Stimulated activated CD8-positive, alpha-beta memory T cell treated with anti-CD3 and anti-CD28 coated beads, Interleukin-15, amount 100 ng/mL, for 48 hours (primary cell): ENCODE measurements around the gene PECR.

ENCODE experiments used
- DNase-seq, 2 donors: peaks; one replicate each; pipeline ENCODE4 v3.0.0-alpha.2; 2020; ENCODE audit warnings: low read depth in 2 of 2

PECR gene

GRCh38 chr2:216071111-216071851, 10.3 kb downstream of the PECR start:
- no peak for DNase-seq

DNA sequence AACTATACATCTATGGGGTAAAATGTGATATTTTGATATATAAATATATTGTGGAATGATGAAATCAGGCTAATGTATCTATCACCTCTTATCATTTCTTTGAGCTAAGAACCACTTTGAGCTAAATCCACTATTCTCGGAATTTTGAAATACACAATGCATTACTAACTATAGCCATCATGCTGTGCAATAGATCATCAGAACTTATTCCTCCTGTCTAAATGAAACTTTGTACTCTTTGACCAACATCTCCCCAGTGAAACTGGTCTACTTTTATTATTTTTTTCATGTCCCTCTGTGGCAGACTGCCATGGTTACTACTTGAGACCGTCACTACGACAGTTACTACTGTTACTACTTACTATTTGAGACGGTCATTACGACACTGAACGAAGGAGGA, 11.4 kb downstream of the PECR start:
- DNase-seq = no peak

DNA sequence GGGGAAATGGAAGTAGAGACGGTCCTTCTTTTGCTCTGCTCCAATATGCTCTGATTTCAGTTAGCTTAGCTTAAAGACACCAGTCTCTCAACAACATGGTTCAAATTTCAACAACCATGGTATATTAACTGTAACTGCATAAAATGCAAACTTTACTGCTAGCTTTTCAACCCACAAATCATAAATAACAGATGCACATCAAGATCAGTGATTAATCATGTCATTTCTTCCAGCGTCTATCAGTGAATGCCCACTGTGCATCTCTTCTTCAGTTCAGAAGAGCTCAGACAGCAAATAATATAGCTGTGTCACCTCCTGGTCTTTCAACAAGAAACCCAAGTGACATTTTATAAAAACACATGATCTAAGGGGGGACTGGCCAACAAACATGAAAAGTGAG, 12.6 kb downstream of the PECR start:
- no peak for DNase-seq

DNA sequence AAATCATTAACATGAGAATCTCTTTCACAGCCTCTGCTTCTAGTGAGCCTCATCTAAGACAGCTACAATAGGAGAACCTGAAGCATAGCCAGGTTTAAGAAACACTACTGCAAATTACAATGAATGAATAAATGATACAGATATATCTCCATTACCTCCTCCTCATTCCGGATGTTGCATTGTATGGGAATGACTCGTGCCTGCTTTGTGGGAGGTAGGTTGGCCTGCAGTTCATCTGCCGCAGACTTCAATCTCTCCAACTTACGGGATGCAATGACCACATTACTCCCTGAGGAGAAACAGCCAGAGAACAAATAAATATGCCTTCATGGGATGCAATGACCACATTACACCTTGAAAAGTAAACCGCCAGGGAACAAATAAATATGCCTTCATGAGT, 15.4 kb downstream of the PECR start:
- no peak for DNase-seq

DNA sequence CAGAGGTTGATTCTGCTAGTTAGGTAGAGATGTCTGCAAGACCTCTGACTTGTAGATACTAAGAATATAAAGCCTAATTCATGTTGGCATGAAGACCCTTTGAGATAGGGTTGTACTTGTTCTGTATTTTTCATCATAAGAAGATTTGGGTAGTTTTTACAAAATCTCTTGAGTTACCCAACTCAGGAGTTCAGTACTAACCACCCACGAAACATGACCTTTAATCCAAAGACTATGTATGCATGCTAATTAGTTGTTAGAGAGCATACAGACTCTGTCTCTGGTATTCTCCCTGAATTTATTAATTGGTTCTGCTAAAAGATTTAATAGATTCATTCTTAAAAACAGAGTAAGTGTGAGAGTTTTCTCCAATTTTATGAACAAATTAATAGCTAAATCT, 16.9 kb downstream of the PECR start:
- DNase-seq = no peak

DNA sequence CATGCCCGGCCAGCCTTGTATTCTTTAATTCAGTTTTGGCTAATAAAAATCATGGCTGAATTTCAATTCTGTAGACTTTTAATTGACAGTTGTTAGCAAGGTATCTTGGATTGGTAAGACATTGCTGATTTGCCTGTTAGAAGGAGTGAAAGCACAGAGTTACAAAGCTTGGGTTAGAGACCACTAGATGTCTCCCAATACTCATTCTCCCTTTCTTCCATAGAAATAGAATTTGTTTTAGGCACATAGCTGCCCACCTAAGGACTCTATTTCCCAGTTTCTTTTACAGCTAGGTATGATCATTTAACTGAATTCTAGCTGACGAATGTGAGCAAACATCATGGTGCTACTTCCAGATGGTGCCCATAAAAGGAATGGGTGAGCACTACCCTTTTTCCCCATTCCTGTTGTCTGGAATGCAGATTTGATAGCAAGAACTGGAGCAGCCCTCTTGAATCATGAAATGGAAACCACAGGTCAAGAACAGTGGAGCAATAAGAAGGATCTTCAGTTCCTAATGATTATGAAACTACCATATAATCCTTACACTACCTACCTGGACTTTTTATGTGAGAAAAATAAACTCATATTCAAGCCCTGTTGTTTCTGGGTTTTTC, 17.5 kb downstream of the PECR start:
- DNase-seq = no peak

DNA sequence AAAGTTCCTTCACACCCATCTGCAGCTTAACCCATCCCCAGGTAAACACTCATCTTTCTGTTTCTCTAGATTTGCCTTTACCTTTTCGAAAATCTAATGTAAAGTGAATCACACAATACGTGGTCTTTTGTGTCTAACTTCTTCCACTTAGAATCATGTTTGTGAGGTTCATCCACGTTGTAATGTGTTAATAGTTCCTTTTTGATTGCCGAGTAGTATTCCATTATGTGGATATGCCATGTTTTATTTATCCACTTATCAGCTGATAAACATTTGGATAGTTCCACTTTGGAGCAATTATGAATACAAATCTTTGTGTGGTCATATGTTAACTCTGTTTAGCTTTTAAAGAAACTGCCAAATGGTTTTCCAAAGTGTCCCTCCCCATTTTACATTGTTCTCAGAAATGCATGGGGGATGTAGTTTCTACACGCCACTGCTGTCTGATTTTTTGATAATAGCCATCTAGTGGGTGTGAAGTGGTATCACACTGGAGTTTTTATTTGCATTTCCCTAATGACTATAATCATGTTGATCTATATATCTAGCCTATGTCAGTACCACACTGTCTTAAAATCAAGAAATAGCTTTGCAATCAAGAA, 22.3 kb downstream of the PECR start:
- no peak for DNase-seq

GRCh38 chr2:216057688-216058193, 23.9 kb downstream of the PECR start:
- DNase-seq = peak; percentile 36 to 41

GRCh38 chr2:216056739-216057138, 24.9 kb downstream of the PECR start:
- no peak for DNase-seq

DNA sequence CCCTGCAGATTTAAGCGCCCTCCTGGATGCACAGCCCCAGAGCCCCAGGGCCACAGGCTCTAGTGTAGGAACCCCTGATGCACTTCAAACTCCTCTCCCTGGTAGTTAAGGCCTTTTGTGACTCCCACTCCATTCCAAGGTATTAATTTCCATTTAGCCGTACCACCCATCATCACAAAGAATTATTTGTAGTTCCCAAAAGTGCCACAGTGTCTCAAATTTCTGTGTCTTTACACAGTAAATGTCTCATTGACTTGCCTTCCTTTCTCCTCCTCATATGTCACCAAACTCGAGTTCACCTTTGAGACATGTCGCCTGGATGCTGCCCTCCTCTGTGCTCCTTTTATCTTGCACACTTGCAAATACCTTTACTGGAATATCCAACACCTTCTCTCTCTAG, 25.9 kb downstream of the PECR start:
- DNase-seq = no peak

DNA sequence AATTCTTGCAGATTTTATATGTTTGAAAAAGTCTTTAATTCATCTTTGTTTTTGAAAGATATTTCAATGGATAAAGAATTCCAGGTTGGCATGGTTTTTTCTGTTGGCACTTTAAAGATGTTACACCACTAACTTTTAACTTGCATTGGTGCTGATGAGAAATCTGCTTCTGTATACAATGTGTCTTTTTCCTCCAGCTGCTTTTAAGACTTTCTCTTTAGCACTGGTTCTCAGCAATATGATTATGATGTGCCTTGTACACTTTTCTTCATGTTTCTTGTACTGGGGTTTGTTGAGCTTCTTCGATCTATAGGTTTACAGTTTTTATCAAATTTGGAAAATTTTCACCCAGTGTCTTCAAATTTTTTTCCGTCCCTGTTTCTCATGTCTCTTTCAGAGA, 29.2 kb downstream of the PECR start:
- no peak for DNase-seq

DNA sequence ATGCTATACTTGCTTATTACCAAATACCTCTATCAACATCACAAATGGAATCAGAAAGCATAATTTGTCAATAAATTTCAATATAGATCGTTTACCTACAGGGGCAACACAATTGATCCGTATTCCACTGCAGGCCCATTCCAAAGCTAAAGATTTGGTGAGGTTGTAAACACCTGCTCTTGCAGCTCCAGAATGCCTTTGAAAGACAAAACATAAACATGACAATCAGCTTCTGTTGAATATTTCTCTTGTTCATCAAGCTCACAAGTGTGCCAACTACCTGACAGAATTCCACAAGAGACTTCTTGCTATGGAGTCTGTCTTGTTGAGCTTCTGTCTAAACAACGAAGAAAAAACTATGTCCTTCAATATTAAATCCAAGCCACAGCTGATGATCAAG, 30.3 kb downstream of the PECR start:
- DNase-seq = no peak

GRCh38 chr2:216049452-216049851, 32.2 kb downstream of the PECR start:
- DNase-seq = no peak

DNA sequence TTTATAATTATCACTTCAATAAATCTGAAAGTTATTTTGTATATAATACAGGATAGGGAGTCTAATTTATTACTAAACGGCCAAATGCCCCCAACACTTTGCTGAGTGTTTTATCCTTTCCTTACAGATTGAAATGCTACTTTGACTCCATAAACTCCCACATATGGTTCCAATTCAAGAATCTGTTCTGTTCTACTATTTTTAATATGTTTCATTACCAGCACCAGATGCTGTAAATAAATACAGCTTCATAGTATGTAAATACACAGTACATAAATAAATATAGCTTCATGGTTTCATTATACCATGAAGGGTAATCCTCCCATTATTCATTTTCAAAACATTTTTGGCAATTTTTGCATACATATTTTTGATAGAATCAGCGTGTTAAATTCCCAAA, 34.2 kb downstream of the PECR start:
- no peak for DNase-seq

GRCh38 chr2:216044883-216045486, 36.6 kb downstream of the PECR start:
- no peak for DNase-seq

DNA sequence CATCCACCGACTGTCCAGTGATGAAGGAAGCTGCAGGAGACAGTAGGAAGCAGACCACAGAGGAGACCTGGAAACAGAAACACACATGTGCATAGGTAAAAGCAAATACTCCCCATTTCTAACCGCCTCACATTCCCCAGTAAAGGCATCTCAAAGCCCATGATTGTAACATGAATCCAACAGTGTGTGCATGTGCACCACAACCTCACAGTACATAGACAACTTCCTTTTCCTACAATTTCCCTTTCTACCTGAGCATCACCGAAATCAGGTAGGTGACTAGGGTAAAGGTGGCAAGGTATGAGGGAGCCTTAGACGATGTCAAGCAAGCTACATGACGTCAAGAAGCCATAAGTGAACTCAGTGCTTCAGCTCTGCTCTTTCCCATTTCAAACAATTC, 37.7 kb downstream of the PECR start:
- DNase-seq = no peak

- DNase-seq = no peak
Observed at GRCh38 chr2:216041438-216041837, 40.2 kb downstream of the PECR start.

DNA sequence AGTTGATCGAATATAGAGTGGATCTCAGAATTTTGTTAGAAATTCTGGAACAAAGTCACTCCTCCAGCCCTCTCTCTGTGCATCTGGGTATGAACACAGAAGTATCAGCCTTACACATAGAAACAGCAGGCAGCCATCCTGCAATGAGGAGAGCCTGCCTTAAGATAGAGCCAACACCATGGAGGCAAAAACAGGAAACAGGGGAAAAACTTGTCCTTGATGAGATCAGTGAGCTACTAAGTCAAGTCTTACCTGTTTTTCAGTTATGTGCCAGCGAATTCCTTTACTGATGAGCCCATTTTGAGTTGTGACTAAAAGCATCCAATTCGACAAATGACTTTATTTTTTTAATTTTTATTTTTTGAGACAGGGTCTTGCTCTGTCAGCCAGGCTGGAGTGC, 41.7 kb downstream of the PECR start:
- no peak for DNase-seq

- DNase-seq = peak; percentile 59 to 64
Observed at GRCh38 chr2:216034065-216034464, 47.5 kb downstream of the PECR start.

DNA sequence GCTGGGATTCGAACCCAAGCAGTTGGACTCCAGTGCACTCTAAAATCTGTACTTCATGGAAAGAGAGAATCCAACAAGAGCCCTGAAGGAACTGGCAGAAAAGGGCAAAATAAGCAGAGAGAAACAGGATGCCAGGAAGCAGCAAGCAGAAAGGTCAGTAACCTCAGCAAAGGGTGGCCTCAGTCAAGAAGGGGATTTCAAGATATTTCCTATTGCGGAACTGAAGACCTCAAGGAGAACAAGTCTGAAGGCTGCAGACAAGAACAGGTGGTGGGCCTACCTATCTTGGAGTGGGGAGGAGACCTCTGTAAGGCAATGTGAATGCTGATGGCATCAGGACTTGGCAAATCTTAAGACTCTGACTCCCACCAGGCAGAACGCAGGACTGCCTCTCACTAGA, 48.2 kb downstream of the PECR start:
- DNase-seq = no peak

GRCh38 chr2:216031960-216032689, 49.5 kb downstream of the PECR start:
- DNase-seq = no peak

DNA sequence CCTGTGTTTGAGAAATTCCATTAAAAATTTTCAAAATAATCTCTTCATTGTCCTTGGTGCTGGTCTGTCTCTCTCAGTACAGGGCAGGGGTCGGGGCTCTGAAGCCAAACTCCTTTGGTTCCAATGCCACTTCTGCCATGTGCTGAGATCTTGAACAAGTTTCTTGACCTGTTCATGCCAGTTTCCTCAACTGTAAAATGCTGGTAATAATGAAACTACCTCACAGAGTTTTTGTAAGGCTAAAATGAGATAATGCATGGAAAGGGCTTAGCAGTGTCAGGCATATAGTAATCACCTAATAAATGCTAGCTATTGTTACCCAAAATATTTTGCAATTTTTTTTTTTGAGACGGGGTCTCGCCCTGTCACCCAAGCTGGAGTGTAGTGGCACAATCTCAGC, 51.4 kb downstream of the PECR start:
- DNase-seq = no peak
